Epithelial cell of esophagus (primary cell): ENCODE data around the gene SWT1.
"Not testable (repeated sequence)": the region's sequence is repeated elsewhere in the genome, so short reads cannot be mapped to it uniquely, and the experiment has no call there.

ENCODE experiments used
- DNase-seq: peaks from one replicate; pipeline ENCODE4 v3.0.0; 2010; ENCODE audit warnings: low read depth
- H3K4me3 ChIP-seq: 2 replicates; pipeline ENCODE4 v1.5.1; 2011; ENCODE audit warnings: mild to moderate bottlenecking, low read length, control low read depth
- CTCF ChIP-seq: IDR thresholded peaks from 2 replicates; pipeline ENCODE4 v1.5.1; 2011; ENCODE audit warnings: low read depth, mild to moderate bottlenecking, low read length, control low read depth, inconsistent platforms; ENCODE audit not compliant: insufficient read depth; ENCODE audit errors: missing control alignments

Gene SWT1

GRCh38 chr1:185317034-185317885 is 160.3 kb downstream of the SWT1 start, which contains the start of gene IVNS1ABP:
Gene IVNS1ABP, minus strand, starts transcription at chr1:185317243. Its CDS starts 7,750 bp downstream, at chr1:185309493.
- DNase-seq = peak; percentile 97
- TF ChIP-seq CTCF = peak; percentile 26
- H3K4me3 ChIP-seq = peak within 1 kb of the TSS; percentile 91

- DNase-seq = peak; percentile 86
- peak; percentile 25 for TF ChIP-seq CTCF
- peak overlapping the region; percentile 43 for H3K4me3 ChIP-seq
Observed at GRCh38 chr1:185317886-185318310, 160.9 kb downstream of the SWT1 start.

GRCh38 chr1:185318431-185319138 is 161.6 kb downstream of the SWT1 start:
- no peak for DNase-seq
- H3K4me3 ChIP-seq = no peak overlapping the region
- no peak for TF ChIP-seq CTCF

- H3K4me3 ChIP-seq = no peak overlapping the region
- no peak for DNase-seq
- no peak for TF ChIP-seq CTCF
Observed at GRCh38 chr1:185319139-185319475, 162.1 kb downstream of the SWT1 start.

- not testable (repeated sequence) for DNase-seq, H3K4me3 ChIP-seq
Observed at GRCh38 chr1:185321104-185321503, 164.1 kb downstream of the SWT1 start.

- DNase-seq, H3K4me3 ChIP-seq: not testable (repeated sequence)
Observed at GRCh38 chr1:185321653-185322221, 164.8 kb downstream of the SWT1 start.

GRCh38 chr1:185322636-185323035 is 165.7 kb downstream of the SWT1 start:
- no peak for TF ChIP-seq CTCF
- DNase-seq = no peak
- no peak overlapping the region for H3K4me3 ChIP-seq

GRCh38 chr1:185324118-185324517 is 167.2 kb downstream of the SWT1 start:
- no peak for DNase-seq
- no peak overlapping the region for H3K4me3 ChIP-seq
- TF ChIP-seq CTCF = no peak
